ENCODE measurements around the gene NCK2.

- TF ChIP-seq EP300 (IDR thresholded peaks at IDR 0.05) = no peak
- no peak for TF ChIP-seq CTCF (IDR thresholded peaks at IDR 0.05)
These were observed 6.0 kb upstream of the NCK2 start for GRCh38 chr2:105738658-105739241.
